DMS114 treated with DMSO at 0.1 percent for 48 hours (cell line): Measurements from ENCODE around the gene MCM8.

ENCODE experiments used
- DNase-seq: peaks from one replicate; lab custom pipeline; 2025; ENCODE audit not compliant: unreplicated experiment; lab: John Stamatoyannopoulos, UW

MCM8 gene

DNA sequence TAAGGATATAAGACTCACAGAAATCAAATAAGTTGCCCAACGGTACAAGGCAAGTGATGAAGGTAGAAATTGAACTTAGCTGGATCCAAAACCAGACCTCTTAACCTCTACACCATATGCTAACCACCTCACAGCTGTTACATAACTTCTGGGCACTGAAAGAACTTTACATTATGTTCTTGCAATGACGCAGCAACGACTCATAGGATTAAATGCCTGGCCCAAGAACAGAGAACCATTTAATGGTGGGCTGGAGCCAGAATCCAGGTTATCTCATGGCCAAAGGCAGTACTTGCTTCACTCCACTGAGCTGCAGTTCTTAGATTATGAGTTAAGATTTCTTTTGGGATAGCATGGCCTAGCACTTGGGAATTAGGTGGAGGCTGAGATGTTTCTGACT is 4.5 kb upstream of the MCM8 start:
- no peak for DNase-seq

DNA sequence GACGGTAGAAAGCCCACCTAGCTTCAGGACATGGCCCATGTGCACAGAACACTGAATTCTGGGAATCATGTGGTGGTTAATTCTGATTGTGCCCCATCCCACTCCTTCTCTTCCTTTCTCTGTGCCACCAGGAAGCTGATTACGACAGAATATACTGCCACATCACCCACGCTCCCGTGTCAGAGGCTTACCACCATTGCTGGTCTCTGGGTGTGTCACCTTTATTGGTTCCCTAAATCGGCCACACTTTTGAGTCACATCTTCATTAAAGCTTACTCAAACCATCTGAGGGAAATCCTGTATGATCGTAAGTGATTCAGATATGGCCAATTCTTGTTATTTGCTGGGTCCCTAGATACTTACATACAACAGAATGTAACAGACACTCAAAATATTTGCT is 3.2 kb upstream of the MCM8 start:
- no peak for DNase-seq

GRCh38 chr20:5949943-5950270 is 545 bp upstream of the MCM8 start:
- DNase-seq = no peak

GRCh38 chr20:5967469-5967868 is 17.0 kb downstream of the MCM8 start:
- DNase-seq = no peak

DNA sequence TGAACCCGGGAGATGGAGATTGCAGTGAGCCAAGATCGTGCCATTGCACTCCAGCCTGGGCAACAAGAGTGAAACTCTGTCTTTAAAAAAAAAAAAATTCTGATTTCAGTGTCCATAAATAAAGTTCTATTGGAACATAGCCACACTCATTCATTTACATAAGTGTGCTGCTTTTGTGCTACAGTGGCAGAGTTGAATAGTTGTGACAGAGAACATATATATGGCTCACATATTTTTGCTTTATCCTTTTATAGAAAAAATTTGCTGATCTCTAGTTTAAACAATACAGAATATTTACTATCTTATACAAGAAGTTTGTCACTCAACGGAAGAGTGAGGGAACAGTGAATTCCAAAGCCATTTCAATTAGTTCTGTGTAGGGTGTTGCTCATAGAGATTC is 18.0 kb downstream of the MCM8 start:
- DNase-seq = no peak

DNA sequence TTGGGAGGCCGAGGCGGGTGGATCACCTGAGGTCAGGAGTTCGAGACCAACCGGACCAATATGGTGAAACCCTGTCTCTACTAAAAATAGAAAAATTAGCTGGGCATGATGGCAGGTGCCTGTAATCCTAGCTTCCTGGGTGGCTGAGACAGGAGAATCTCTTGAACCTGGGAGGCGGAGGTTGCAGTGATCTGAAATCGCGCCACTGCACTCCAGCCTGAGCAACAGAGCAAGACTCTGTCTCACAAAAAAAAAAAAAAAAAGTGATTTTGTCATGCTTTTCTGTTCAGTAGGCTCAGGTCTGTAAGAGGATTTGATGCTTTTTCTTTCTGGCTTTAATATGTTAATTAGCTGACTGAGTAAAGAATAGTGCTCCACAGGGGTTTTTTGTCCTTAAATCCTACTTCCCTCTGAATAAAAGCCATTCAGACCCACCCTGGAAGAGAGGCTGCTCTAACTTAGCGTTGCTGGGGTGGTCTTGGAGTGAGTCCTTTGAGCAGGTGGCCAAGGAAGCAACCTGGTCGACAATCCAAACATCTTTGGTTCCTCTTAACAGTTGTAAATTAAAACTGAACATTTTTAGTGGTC is 19.0 kb downstream of the MCM8 start:
- DNase-seq = no peak

DNA sequence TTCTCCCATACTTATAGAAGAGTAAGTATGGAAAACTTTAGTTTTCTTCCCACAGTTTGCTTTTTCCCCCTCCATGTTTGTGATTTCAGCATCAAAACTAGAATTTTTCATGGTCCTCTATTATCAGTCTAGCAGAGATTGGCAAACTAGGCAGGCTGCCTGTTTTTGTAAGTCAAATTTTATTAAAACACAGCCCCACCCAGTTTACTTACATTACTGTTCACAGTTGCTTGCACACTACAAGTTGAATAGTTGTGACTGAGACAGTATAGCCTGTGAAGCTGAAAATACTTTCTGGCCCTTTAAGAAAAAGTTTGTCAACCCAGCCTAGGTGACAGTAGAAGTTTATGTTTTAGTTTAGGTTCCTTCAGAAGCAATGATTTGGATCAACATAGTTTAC is 19.5 kb downstream of the MCM8 start:
- DNase-seq = no peak

GRCh38 chr20:5970381-5970780 is 19.9 kb downstream of the MCM8 start:
- DNase-seq = no peak

DNA sequence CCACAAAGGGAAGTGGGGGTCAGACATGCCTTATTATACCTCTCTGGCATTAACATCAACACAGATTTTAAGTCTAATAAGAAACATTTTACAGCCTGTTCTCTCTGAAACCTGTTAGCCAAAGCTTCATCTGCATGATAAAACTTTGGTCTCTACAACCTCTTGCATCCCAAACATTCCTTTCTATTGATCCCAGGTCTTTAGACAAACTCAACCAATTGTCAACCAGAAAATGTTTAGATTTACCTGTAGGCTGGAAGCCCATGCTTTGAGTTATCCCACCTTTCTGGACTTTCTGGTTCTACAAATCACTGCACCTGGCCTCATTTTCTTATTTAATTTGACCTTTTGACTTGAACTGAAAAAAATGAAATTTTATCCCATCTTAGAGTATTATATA is 20.8 kb downstream of the MCM8 start:
- no peak for DNase-seq

- DNase-seq = no peak
Measured at GRCh38 chr20:5973172-5973571, 22.7 kb downstream of the MCM8 start.

- DNase-seq = no peak
Measured at GRCh38 chr20:5973971-5974370, 23.5 kb downstream of the MCM8 start.

DNA sequence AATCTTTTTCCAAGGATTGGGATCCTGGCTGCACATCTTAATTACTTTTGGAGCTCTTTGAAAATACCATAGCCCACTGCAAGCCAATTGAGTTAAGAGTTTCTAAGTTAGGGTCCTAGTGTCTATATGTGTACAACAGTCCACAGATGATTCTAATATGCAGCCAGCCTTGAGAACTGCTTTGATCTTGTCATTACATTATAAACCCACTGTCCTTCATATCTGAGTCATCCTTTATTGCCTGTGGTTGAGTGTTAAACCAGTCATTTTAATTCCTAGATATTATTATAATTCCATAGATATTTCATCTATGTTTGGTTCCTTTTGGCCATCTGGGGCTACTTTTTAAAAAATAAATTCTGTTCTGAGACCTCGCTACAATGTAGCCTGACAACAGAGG is 24.1 kb downstream of the MCM8 start:
- no peak for DNase-seq

GRCh38 chr20:5975778-5976177 is 25.3 kb downstream of the MCM8 start:
- DNase-seq = no peak

DNA sequence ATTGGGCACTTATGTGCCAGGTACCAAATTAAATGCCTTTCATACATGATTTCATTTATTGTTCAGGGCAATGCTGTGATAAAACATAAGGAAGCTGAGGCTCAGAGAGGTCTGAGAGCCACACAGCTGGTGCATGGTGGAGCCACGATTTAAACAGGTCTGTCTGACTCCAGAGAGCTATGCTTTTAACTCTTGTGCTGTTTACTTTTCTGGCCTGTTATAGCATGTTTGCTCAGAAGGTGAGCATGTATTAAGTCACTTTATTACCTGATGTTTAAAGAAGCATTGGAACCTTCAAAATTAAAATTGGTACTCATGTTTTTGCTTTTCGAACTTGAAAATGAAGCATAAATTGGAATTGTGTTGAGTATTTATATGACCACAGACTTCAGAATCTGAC is 26.8 kb downstream of the MCM8 start:
- DNase-seq = no peak

DNA sequence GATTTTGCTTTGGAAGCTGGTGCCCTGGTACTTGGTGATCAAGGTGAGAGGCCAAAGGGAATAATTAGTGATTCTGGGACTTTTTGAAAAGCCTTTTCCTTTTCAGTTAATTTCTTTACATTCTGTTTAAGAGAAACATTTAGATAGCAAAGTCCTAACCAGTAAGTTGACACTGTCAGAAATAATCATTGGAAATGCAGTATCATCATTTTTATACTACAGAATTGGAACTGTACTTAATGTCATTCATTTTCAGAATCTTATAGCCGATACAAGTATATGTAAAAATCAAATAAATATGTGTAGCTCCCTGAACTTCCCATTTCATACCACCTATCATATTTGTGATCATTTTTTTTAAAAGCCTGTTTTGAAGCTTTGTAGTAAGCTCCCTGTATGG is 27.5 kb downstream of the MCM8 start:
- DNase-seq = no peak

- no peak for DNase-seq
Measured at GRCh38 chr20:5979801-5980200, 29.3 kb downstream of the MCM8 start.

GRCh38 chr20:5980720-5981538 is 30.5 kb downstream of the MCM8 start:
- no peak for DNase-seq

- DNase-seq = no peak
Measured at GRCh38 chr20:5987383-5987782, 36.9 kb downstream of the MCM8 start.

DNA sequence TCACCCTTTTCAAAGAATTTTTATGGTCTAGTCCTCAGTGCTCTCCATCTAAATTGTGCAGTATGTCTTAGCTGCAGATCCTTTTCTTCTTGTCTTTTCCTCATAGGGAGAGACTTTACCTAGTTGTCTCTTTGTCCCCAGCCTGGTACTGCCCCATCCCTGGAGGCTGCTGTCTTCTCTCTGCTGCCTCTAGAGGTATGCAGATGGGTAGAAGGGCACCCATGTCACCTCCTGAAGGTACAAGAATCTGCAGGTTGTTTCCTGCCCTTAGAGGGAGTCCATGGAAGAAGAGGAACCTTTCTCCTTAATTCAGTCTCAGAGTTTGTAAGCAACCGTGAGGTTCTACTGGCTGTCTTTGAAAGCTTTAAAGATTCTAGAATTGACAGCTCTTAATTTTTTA is 39.1 kb downstream of the MCM8 start:
- DNase-seq = no peak

DNA sequence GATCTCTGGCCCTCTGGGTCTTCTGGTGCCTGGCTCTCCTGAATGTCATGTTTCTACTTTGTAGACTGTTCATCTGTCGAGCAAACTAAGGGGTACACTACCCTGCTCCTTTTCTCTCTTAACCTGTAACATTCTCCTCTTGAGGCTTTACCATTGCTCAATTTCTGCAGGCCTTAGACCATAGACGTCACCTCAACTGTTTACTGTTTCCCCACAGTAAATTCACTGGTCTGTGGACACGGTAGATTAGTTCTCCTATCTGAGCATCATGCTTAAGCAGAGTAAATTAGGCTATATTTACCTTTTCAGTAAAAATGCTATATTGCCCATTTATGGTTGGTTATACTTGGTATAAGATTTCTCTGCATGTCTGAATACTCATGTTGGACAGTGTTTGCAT is 40.5 kb downstream of the MCM8 start:
- DNase-seq = no peak

DNA sequence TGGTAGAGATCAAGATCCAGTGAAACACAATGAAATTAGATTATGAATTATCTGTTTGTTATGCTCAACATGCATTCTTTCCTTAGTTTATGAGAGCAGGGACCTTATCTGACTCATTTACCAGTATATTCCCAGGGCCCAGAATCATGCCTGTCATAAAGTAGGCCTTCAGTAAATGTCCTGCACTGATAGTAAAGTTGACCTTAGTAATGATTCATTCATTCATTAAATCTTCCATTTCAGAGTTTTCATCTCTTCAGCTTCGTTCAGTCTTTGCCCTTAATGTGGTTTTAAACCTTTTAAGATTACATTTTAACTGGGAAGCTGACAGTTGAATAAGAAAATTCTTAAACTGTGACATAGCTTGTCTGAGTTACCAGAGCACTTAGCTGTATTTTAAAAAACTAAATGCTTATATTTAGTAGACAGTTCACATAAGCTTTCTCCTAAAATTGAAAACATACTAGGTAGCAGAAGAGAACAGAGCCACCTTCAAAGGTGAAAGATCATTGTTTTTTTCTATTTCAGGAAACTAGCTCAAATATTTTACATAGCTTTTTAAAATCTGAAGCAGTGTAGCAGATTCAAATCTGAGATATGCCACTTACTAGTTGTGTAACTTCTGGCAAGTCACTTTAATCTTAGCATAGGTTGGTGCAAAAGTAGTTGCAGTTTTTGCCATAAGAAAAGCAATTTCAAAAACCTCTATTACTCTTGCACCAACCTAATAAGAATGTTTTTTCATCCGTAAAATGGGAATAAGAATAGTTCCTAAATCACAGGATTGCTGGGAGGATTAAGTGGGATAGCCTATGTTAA is 41.4 kb downstream of the MCM8 start:
- DNase-seq = no peak

DNA sequence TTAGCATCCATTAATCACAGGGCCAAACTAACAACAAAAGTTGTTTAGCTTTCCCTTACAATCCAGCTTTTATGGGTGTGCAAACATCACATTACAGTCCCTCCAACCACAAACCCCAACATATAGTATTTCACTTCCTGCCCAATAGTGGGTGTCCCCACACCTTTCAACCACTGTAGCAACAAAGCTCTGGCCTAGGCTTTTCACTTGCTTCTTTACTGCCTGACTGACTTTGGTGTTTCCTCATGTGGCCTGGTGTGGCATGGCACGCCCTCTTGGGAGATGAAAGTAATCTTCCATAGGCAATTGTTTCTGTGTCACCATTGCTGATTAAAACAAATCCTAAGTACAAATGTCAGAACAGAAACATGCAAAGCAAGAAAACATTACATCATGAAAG is 46.3 kb downstream of the MCM8 start:
- DNase-seq = no peak
